Measurements from ENCODE around the gene NDST3.
A peak's percentile ranks its signal among the peaks of the same experiment; 100 is the strongest.
"Not testable (repeated sequence)": the region's sequence is repeated elsewhere in the genome, so short reads cannot be mapped to it uniquely, and the experiment has no call there.

The NDST3 gene

GRCh38 chr4:118177126-118177525, 142.8 kb downstream of the NDST3 start:
- no peak for DNase-seq (ENCODE audit: low read depth)

DNA sequence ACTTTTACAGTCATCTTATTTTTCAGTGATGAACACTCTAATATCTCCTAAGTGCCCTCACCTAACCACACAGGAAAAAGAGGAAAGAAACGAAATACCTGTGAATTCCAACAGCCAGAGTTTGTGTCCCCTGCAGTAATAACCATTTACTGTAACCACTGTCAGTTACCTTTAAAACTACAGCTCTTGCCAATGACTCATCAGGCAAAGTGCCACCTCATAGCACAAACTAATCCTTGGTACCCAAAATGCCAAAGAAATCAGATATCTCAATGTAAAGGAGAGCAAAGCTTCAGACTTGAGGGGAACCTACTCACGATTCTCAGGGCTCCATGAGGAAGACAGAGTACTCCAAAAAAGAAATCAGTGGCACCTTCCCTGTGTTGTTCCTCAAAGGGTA, 146.5 kb downstream of the NDST3 start:
- DNase-seq (ENCODE audit: low read depth) = no peak

- no peak for DNase-seq (ENCODE audit: low read depth)
Observed at GRCh38 chr4:118190903-118191302, 156.6 kb downstream of the NDST3 start.

DNA sequence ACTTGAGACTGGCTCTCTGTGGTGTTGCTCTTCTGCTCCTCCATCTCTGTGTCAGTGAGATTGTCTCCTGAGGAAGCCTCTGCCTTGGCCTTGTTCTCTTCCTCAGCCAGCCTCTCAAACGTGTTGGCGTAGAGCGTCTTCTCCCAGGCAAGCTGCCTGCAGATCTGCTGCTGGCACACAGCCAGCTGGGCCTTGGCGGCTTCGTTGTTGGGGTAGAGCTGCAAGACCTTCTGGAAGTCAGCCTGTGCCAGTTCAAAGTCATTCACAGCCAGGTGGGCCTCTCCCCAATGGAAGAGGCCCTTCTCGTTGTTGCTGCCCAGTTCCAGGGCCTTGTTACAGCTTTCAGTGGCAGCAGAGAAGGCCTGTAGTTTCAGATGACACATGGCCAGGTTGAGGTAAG, 159.1 kb downstream of the NDST3 start:
- DNase-seq (ENCODE audit: low read depth) = no peak

- DNase-seq (ENCODE audit: low read depth) = no peak
Observed at GRCh38 chr4:118206627-118207026, 172.3 kb downstream of the NDST3 start.

GRCh38 chr4:118213101-118213500, 178.8 kb downstream of the NDST3 start:
- no peak for DNase-seq (ENCODE audit: low read depth)

- no peak for DNase-seq (ENCODE audit: low read depth)
Observed at GRCh38 chr4:118215826-118216225, 181.5 kb downstream of the NDST3 start.

DNA sequence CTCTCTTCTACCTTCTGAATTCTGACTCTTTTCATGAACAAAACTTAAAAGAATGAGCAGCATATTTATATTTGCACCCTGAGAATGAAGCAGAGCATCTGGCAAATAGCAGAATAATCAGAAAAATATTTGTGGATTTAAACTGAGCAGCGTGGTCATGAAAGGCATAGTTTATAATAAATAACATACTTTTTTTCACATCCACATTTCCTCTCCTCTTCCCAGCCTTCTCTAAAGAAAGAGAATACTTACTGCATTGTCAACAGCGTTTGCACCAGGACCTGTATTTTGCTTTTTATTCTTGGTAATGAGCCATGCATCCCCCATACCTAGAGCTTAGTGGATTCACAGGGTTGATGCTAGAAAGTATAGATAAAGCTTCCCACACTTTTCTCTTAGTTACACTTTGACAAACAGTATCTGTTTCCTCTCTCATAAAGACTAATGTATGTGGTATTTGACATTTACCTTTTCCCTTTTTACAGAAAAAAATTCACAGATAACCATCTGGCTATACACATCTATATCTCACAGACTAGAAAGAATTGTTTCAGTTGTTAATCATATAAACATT, 187.0 kb downstream of the NDST3 start:
- DNase-seq (ENCODE audit: low read depth) = no peak

DNA sequence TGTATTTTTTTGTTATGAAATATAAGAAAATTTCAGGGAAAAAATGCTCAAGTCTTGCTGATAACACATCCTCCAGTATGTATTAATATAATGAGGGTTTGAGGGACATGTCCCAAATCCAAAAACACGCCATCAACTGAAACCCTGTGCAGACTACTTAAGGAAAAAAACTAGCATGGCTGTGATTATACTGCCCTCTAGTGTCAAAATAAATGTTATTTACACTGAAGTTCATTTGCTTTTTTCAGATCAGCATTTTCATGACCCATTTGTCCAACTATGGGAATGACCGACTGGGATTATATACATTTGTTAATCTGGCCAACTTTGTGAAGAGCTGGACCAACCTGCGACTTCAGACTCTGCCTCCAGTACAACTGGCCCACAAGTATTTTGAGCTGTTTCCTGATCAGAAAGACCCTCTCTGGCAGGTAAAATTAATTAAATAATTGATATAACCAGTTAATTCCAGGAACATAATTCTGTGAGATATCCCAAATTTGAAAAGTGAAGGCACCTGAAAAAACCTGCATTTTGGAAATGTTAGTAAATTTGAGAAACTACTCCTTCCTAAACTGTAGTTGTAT, 190.1 kb downstream of the NDST3 start:
- DNase-seq (ENCODE audit: low read depth) = peak; percentile 75

- no peak for DNase-seq (ENCODE audit: low read depth)
Observed at GRCh38 chr4:118225511-118225910, 191.2 kb downstream of the NDST3 start.

GRCh38 chr4:118226311-118227010, 192.2 kb downstream of the NDST3 start:
- no peak for DNase-seq (ENCODE audit: low read depth)

GRCh38 chr4:118235566-118236120, 201.4 kb downstream of the NDST3 start:
- no peak for DNase-seq (ENCODE audit: low read depth)

GRCh38 chr4:118237531-118237930, 203.2 kb downstream of the NDST3 start:
- DNase-seq (ENCODE audit: low read depth) = no peak

GRCh38 chr4:118249890-118250289, 215.6 kb downstream of the NDST3 start:
- no peak for DNase-seq (ENCODE audit: low read depth)

DNA sequence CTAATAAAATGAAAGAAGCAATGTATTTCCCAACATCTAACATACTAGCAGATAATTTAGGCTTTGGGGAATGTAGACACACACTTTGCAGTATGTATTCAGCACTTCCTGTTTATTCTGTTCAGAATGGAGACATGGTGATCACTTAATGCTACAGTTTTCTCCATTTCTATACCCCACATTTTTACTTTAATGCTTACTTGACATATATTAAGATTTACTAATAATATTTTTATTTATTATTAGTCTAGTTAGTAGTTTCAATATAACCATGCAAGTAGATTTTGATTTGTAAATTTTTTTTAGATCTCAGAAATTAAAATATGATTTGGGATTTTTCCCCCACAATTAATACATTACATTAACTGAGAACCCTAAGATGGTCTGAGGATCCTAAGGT, 220.1 kb downstream of the NDST3 start:
- DNase-seq (ENCODE audit: low read depth) = no peak

GRCh38 chr4:118259111-118259510, 224.8 kb downstream of the NDST3 start:
- no peak for DNase-seq (ENCODE audit: low read depth)

- DNase-seq (ENCODE audit: low read depth) = no peak
Observed at GRCh38 chr4:118260309-118260708, 226.0 kb downstream of the NDST3 start.

DNA sequence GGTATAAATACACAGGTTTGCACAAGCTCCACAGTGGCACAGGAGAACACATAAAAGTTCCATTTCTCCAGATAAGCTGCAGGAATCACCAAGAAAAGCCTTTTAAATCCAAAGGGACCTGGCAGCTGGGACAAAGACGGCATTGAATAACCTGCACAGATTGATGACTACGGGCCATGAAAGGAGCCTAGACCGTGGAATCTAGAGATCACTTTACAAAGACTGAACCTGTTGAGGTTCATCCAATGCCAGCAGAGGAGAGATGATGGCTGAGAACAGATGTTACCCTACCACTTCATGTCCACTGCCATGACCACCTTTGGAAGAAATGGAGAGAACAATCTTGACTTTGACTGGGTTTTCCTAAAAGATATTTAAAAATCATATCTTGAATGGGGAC, 229.8 kb downstream of the NDST3 start:
- no peak for DNase-seq (ENCODE audit: low read depth)

GRCh38 chr4:118265312-118266144, 231.2 kb downstream of the NDST3 start:
- no peak for DNase-seq (ENCODE audit: low read depth)

DNA sequence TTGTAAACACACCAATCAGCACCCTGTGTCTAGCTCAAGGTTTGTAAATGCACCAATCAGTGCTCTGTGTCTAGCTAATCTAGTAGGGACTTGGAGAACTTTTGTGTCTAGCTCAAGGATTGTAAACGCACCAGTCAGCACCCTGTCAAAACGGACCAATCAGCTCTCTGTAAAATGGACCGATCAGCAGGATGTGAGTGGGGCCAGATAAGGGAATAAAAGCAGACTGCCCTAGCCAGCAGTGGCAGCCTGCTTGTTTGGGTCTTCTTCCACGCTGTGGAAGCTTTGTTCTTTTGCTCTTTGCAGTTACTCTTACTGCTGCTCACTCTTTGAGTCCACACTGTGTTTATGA, 231.8 kb downstream of the NDST3 start:
- DNase-seq (ENCODE audit: low read depth) = not testable (repeated sequence)

DNA sequence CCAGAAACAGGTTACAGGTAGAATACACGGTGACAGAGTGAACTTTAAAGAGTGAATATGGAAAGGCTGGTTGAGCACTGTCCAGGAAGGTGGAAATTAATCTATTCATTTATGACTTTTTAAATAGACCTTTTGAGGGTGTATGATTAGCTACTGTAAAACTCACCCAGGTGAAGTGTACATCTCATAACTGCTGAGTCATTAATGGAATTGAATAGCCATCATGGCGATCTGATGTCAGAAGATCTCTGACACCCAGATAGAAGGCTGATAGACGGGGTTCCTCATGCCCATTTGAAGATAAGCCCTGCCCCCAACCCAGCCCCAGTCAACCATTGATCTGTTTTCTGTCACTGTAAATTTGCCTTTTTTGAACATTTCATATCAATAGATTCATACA, 234.5 kb downstream of the NDST3 start:
- DNase-seq (ENCODE audit: low read depth) = no peak

DNA sequence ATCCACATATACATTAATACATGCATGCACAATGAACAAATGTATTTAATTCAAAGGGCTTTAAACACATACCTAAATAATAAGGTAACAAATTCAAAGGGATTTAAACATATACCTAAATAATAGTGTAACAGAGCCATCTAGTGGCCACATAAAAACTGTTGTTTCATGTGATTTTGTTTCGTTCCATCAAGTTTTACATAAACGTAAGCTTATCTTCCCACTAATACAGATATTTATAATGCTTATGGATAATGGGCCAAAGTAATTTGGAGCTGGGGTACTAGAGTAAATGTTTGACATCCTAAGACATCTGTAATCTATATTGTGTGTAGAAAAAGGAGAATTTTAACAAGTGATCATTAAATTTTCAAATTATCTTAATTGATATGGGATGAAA, 236.2 kb downstream of the NDST3 start:
- DNase-seq (ENCODE audit: low read depth) = no peak

GRCh38 chr4:118271788-118272187, 237.5 kb downstream of the NDST3 start:
- no peak for DNase-seq (ENCODE audit: low read depth)

Measured in fibroblast of the conjunctiva (primary cell).